ENCODE results near the gene CTSE.

Gene CTSE

DNA sequence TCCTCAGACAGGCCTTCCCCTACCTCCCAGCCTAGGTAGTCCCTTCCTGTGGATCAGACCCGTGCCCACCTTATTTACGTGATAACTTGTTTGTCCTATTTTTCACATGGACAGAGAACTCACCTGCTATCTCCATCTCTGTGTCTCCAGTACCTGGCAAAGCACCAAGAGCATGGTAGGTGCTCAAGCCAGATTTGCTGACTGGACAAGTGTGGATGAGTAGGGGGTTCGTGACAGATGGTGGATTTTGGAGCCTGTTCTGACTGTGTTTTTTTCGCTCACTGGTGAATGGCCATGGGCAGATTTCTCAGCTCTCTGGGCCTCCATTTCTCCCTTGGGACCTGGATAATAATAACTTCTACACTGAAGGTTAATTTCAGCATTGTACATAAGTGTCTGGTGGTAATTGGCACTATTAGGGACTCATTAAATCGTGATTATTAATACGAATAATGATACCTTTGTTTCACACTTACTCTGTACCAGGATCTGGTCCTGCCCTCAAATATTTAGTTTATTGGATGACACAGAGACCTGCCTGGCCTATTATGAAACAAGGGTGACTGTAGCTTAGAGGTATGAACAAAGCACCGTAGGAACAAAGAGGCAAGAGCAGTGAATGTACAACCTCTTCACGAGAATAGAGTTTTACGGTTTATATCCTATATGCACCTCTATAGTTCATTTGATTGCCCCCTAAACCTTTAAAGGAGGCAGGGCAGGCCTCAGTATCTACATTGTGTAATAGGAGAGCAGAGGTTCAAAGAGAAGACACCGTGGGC, 56.0 kb downstream of the CTSE start:
- DNase-seq: no peak

DNA sequence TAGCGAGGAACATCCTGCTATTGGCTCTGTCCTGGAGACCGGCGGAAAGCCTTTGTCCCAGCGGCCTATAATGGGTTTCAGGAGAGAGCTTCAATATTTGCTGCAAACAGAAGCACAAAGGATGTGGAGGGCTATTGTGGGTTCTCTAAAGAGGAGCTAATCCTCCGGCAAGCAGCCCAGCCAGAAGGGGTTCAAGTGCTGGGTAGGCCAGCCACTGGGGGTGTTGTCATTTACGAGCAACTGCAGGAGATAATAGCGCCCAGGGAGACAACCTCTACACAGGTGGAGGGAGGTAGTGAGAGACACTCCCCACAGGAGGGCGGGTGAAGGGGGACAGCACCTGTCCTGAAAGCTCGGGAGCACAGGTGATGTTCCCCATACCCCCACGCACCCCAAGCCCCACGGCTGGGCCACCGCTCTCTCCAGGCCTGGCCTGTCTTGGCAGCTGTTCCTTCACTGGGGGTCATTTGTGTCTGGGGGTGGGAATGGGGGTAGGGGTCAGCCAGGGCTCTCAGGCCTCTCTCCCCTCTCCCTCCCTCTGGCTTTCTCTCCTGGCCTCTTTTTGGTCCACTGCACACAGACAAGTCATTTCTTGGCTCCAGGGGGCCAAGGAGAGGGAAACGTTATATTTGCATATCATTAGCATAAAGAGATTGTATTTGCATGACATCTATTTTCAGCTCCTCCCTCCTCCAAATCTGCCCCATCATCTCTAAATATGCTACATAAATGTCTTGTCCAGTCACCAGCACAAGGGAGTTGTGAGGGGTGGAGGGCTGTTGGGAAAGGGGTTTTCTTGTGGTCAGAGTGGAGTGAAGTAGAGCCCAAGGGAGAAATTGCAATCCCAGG, 58.4 kb downstream of the CTSE start:
- no peak for DNase-seq

DNA sequence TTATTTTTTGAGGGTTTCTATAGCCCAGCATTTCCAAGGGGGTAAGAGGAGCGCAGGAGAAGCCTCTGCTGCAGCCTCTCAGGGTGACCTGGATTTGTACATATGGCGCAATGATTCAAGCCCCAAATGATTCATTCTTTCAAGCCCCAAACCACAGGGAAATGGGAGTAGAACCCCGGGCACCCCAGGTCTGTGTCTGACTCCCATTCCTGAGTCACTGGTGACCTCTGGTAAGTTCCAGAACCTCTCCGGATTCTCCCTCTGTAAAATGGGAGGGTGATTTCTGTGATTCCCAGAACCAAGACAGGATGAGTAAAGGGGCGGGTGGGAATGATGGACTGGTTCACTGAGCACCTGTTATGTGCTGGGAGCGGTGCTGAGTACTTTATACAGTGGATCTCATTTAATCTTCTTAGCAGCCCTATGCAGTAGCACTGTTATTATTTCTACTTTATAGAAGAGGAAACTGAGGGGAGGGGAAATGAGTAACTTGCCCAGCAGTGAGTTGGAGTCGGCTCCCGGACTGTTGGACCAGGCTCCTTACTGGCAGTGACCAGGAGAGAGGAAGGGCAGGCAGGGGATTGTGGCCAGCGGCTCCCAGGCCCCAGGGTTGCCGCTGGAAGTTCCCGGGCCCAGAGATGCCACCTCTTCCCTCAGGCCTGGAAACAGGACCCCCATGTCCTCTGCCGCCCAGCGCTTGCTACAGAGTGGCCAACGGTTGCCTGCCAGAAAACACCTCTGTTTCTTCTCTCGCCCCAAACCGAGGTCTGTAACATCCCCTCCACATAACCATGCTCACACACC, 60.1 kb downstream of the CTSE start:
- DNase-seq: no peak

DNA sequence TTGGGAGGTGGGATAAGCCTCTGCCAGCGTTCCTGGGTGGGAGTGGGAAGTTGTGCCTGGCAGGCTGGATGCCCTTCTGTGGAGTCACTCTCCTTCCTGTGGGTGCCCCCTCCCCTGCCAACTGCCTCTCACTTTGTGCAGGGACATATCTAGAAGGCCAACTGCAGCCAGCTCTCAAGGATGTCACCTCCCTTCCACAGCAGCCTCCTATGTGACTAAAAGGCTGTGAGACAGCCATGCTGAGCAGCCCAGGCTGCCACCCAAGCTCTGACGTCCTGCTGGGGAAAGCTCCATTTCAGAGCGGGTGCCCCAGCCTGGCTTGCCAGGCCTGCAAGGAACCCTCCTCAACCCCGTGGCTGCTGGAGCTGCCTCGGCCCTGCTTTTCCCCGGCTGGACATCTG, 60.9 kb downstream of the CTSE start:
- DNase-seq: no peak

DNA sequence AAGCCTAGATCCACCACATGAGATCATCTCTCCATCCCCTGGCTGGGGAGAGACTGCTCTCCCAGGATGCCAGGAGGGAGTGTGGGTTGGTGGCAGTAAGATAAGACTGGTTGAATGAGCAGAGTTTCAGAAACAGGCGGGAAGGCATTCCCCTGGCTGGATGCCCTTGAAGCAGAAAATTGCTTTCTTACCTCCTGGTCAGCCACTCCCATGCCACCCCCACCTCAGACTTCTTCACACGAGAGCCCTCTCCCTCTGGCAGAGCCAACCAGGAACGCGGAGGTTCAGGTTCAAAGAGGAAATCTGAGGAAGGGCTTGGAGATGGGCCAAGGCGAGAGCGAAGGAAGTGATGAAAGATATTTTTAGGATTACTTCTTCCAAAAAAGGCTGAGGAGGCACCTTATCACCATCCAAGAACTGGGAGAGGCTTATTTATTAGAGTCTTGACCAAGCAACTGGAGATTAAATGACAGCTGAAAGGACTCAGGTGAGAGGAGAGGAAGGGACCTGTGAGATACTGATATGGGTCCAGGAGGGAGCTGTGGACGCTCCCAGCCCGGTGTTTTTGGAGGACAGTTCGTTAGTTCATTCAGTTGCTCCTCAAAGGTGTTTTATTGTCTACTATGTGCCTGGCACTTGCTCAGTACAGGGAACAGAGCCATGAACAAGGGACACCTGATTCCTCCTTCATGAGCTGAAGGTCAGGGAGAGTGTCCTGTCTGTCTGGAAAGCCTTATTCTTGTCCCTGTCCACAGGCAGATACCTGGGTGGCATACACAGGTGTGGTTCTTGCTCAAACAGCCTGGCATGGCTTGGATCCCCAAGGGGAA, 61.5 kb downstream of the CTSE start:
- no peak for DNase-seq

DNA sequence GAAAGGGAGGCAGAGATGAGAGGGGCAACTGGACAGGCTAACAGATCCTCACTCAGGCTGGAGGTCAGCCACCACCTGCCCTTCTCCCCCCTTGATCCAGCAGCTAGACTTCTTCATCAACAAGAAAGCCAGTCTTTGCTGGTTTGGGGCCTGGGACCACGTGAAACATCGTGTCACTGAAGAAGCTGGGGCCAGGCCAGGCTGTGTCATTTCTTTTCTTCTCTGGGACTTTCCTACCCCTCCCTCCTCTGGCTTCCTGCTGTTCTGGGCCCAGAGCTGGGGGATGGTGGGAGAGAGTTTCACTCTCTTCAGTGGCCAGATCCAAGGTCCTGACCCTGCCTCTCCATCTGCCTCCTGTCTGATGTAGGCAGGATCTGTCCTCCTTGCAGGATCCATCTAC, 62.3 kb downstream of the CTSE start:
- DNase-seq: no peak

DNA sequence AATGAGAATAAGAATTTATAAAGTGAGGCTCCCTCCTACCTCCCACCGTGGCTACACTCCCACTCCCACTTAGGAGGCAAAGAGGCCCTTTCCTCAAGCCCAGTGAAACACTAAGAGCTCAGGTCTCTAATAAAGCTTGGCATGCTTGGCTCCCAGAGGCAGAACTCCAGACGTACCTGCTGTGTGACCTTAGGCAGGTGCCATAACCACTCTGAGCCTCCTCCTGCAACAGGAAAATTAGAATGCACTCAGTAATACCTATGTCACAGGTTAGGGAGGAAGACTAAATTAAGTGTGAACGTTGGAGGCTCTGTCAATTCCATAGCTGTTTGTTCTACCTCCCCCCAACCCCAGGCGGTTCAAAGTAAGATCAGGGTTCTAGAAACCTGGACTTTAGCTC, 63.9 kb downstream of the CTSE start:
- DNase-seq: no peak

All from stimulated activated naive CD4-positive, alpha-beta T cell (primary cell).